ENCODE measurements around the gene PDGFRB.

DNA sequence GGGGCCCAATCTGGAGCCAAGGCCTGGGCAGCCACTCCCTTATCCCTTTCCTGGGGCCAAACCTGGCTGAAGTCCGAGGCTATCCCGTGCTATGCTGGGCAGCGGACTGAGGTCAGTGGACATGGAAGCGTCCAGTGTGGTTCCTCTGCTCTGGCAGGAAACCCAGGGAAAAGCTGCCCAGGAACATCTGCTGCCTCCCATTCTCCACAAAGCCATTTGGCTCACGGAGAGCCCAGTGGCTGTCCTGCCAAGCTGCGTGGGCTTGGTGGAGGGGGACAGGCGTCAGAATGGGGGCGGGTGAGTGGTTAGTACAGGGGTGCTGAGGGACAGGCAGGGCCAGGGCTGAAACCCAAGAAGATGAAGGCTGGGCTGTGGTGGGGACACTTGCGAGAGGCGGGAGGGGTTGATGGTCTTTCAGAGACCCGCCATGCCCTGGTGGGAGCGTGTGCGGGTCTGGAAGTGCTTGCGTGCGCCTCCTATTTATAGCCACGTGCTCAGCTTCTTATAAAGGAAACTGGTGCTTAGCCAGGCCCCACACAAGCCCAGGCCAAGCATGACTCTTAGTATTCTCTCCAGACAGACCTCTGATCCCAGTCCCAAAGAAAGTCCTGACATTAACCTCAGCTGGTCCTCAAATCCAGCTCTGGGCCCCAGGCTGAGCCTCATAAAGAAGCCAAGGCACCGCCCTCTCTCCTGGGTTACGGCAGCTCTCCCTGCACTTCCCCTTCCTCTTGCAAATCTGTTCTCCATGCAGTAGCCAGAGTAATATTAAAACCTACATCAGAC, 24.8 kb upstream of the PDGFRB start:
- TF ChIP-seq, protein P1, sequence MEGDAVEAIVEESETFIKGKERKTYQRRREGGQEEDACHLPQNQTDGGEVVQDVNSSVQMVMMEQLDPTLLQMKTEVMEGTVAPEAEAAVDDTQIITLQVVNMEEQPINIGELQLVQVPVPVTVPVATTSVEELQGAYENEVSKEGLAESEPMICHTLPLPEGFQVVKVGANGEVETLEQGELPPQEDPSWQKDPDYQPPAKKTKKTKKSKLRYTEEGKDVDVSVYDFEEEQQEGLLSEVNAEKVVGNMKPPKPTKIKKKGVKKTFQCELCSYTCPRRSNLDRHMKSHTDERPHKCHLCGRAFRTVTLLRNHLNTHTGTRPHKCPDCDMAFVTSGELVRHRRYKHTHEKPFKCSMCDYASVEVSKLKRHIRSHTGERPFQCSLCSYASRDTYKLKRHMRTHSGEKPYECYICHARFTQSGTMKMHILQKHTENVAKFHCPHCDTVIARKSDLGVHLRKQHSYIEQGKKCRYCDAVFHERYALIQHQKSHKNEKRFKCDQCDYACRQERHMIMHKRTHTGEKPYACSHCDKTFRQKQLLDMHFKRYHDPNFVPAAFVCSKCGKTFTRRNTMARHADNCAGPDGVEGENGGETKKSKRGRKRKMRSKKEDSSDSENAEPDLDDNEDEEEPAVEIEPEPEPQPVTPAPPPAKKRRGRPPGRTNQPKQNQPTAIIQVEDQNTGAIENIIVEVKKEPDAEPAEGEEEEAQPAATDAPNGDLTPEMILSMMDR (conservative IDR thresholded peaks at IDR 0.05) = no peak
- no peak for TF ChIP-seq EZH2 (IDR thresholded peaks at IDR 0.05; ENCODE audit: low read depth)

Measured in PC-9 (cell line).